GM18867 (cell line): ENCODE data around the gene RTN4RL1.

Experiments
- ATAC-seq: cut with Tn5 transposase; IDR thresholded peaks from one replicate; pipeline ENCODE4 v1.9.1; 2021; ENCODE audit warnings: mild to moderate bottlenecking, moderate library complexity; ENCODE audit not compliant: unreplicated experiment

Gene RTN4RL1

DNA sequence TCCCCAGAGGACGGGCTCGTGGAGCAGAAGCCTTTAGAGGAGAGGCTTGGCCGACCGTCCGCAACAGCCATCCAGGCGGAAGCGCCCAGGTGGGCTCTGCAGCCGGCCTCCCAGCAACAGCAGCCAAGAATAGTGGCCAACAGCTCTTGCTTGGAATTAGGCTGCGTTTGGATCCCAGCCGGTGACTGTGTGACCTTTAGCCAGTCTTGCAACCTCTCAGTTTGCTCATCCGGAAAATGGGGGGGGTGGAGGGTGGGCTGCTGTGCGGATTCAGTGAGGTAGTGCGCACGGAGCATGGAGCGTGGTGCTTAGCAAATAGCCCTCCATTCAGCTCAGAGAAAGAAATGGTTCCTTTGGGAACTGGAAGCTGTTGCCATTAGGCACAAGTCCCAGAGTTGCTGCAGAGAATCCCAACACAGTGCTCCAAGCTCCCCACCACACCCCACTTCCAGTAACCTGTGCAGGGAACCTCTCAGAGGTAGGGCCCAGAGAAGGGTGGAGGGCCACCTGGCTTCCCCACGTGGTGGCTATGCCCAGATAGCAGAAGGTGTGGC is 46.7 kb downstream of the RTN4RL1 start:
- no peak for ATAC-seq

DNA sequence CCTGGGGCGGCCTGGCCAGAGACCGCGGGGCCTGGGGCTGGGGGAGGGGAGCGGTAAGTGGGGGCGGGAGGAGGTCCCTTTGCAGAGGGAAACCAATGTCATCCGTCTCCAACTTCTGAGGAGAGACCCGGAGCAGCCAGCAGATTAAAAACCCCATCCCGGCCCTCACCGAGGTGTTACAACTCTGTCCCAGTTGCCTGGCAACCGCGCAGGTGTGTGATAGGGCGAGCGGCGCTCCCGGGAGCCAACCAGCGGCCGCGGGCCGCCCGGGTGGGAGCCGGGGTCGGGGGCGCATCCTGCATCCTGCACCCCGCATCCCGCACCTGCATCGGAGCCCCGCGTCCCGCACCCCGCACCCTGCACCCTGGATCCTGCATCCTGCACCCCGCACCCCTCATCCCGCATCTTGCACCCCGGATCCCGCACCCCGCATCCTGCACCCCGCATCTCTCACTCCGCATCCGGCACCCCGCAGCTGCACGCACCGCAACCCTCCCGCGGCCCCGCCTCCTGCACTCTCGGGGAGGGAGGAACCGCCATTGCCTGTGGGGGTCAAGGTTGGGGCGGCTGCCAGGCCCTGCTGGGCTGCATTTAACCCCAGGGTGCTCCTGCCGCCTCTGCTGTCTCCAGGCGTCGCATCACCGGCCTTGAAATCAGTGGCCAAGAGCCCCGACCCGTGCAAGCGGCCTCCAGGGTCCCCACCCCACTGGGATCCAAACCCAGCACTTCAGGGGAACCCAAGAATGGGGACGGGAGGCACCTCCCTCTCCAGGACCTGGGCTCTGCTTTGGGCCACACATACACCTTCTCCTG is 47.3 kb downstream of the RTN4RL1 start:
- ATAC-seq: no peak

GRCh38 chr17:1976683-1977064 is 48.5 kb downstream of the RTN4RL1 start:
- no peak for ATAC-seq

DNA sequence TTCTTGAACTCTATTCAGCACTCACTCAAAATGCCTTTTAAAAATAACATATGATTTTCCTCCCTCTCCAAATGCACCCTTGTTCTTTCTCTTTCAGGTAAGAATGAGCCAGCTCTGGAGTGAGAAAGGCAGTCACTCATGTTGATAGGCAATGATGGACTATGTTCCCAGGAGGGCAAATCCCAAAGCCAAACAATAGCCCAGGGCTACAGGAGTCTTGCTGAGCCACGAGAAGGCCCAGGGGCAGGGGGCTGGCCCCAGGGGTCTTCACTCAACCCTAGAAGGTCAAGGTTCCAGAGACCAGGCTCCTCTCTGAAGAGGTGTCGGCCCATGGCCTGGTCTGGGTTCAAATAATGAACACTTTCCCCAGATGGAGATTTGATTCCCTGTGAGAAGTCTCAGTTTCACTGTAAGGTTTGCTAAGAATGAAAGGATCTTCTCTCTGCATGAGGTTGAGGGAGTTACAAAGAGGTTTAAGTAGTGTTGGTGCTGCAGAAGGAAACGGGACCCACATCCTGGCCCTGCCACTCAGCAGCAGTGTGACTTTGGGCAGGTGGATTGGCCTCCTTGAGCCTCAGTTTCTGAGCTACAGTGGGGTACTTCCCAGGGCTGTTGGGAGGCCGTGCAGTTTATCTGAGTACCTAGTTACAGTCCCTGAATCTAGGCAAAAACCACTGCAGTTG is 49.0 kb downstream of the RTN4RL1 start:
- ATAC-seq: no peak

GRCh38 chr17:1975573-1975972 is 49.6 kb downstream of the RTN4RL1 start:
- no peak for ATAC-seq

DNA sequence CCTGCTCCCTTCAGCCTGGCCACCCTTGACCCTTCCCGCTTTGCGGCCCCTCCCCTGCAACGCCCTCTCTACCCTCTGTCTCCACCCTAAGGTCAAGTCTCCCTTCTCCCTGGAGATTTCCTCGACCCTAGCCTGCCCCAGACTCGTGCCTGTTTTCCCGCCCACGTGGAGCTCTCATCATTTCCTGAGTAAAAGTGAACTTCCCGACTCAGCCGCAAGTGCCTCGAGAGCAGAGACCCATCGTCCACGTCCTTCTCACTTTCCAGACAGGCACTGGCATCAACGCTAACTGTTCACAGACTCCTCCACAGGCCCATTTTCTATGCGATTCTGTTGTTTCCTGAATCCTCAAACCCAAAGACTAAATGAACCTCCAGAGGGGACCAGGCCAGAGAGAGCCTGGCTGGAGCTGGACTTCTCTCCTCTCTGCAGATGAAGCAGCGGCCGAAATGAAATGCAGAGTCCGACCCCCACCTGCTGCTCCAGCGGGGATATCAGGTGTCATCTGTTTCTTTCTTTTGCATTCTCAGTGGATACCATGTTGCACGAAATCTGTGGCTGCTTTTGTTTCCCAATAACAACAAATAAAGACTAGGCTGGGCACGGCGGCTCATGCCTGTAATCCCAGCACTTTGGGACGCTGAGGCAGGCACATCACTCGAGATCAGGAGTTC is 52.5 kb downstream of the RTN4RL1 start:
- no peak for ATAC-seq

GRCh38 chr17:1970843-1971384 is 54.2 kb downstream of the RTN4RL1 start:
- no peak for ATAC-seq

GRCh38 chr17:1969712-1970111 is 55.4 kb downstream of the RTN4RL1 start:
- ATAC-seq: no peak

GRCh38 chr17:1967213-1967612 is 57.9 kb downstream of the RTN4RL1 start:
- ATAC-seq: no peak

GRCh38 chr17:1966274-1967086 is 58.7 kb downstream of the RTN4RL1 start:
- no peak for ATAC-seq

GRCh38 chr17:1965556-1966273 is 59.4 kb downstream of the RTN4RL1 start:
- ATAC-seq: no peak

GRCh38 chr17:1963250-1963649 is 61.9 kb downstream of the RTN4RL1 start:
- ATAC-seq: no peak

- no peak for ATAC-seq
Observed at GRCh38 chr17:1961189-1961588, 63.9 kb downstream of the RTN4RL1 start.

- ATAC-seq: no peak
Observed at GRCh38 chr17:1960545-1960912, 64.6 kb downstream of the RTN4RL1 start.

- ATAC-seq: no peak
Observed at GRCh38 chr17:1959871-1960544, 65.1 kb downstream of the RTN4RL1 start.

DNA sequence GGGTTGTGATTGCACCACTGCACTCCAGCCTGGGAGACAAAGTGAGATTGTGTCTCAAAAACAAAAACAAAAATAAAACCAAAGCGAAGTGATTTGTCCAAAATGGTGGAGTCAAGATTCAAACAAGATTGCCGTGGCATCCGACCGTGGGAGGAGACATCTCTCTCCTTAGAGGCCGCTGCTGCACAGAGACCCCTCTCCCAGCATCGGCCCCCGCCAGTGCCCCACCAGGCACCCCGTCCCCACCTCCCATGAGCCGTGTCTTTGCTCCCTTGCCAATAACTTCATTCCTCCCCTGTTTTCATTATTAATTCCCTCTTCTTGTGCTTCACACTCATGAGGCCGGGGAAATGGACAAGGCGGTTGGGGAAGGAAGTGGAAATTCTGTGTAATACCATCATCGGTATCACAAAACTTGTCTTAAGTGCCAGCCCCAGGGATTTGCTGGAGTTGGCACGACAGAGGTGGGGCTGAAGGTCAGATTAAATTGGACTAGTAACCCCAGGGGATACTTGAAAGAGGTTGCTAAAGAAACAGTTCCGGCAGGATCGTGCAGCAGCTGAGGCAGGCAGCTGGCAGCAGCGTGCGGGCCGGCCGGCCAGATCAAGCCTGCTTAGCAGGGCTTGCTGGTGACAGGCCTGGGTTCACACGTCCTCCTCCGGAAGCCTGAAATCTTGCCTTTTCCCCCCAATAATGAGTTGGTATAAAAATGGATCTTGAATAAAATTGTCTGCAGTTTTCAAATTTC is 66.8 kb downstream of the RTN4RL1 start:
- no peak for ATAC-seq

DNA sequence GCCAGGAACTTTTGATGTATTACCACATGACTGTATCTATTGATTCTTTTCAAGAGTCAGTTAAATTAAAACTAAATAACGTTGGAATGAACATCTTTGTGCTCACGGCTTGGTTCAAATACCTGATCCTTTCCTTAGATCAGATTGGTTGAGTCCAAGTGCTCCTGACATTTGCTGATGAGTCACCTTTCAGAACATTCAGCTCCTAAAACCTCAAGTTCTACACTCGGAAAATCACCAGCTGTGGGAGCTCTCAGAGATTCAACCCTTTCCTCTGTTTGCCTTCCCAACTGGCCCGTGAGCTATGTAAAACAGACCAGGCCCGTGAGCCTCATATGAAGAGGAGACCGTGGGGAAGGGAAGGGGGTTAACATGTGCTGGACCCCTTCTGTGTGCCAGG is 68.1 kb downstream of the RTN4RL1 start:
- no peak for ATAC-seq

DNA sequence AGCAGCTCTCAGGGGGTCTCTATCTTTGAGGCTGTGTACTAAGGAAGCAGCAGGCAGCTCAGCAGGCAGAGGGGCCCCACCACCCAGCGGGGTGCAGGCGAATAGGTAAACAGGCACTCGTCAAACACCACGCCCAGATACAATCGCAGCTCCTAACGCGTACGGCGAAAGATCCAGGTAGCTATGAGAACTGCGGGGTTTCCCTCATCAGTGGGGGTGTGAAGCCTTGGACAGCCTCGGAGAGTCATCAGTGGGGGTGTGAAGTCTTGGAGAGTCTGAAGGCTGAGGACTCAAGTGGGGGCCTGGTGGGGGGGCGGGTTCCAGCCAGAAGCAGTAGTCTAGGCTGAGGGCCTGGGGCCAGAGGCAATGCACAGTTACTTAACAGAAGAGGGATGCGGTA is 69.0 kb downstream of the RTN4RL1 start:
- no peak for ATAC-seq

DNA sequence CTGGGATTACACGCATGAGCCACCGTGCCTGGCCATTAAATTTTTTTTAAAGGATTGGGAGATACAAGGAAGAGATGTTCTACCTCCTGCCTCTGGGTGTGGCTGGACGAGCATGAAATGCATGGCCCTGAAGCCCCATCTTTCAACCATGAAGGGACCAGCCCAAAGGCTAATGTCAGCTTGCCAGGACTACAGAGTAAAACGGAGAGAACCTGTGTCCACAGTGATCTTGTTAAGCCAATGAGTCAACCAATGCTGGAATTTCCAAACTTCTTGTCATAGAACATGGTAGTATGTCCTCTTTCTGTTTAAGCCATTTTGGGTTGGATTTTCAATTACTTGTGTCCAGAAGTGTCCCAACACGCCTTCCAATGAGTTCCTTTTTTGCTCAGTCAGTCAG is 71.3 kb downstream of the RTN4RL1 start:
- no peak for ATAC-seq
